ENCODE results near the gene FRG2C. TPM values are rescaled to one million over a fixed set of nuclear protein-coding genes. Genes with fewer than 3 reads are reported as not detected.
"Not testable (repeated sequence)": the region's sequence is repeated elsewhere in the genome, so short reads cannot be mapped to it uniquely, and the experiment has no call there.

The FRG2C gene
- polyA plus RNA-seq, 12 donors, result 0.08 TPM; not detected in 11

GRCh38 chr3:75669348-75670297 is 5.5 kb downstream of the FRG2C start:
- not testable (repeated sequence) for DNase-seq

- not testable (repeated sequence) for DNase-seq
These were observed 6.5 kb downstream of the FRG2C start for GRCh38 chr3:75670298-75671286.

- not testable (repeated sequence) for DNase-seq
These were observed 7.4 kb downstream of the FRG2C start for GRCh38 chr3:75671287-75672139.

GRCh38 chr3:75672140-75672775 is 8.1 kb downstream of the FRG2C start:
- not testable (repeated sequence) for DNase-seq

- DNase-seq, result not testable (repeated sequence)
These were observed 19.8 kb downstream of the FRG2C start for GRCh38 chr3:75683965-75684364.

- DNase-seq, result no peak
These were observed 23.2 kb downstream of the FRG2C start for GRCh38 chr3:75687323-75687722.

GRCh38 chr3:75692061-75692460 is 27.9 kb downstream of the FRG2C start:
- no peak for DNase-seq

Other genes with a start within 250 kb of the FRG2C start
- 10 to 100 TPM in 5 of 12 donors, 1 to 10 TPM in 6, not detected in 1; 5.5 to 13.6 (median 9.7) TPM for gene ZNF717, start 121.2 kb downstream of the FRG2C start, polyA plus RNA-seq (ENCODE audit: insufficient read length in 12 of 12)